Activated CD4-positive, alpha-beta T cell treated with anti-CD3 and anti-CD28 coated beads, Interleukin-2, amount 10 ng/mL, durations not matched to agents 7 days and 5 days (primary cell): ENCODE data around the gene ASPRV1. TPM values are rescaled to one million over a fixed set of nuclear protein-coding genes. Genes with fewer than 3 reads are reported as not detected.

Experiments used
- CTCF ChIA-PET: fragments of 350-600 bp; sonication (Branson Sonifier 250); formaldehyde crosslinking; loops from one replicate; lab custom pipeline; 2021; ENCODE audit warnings: antibody characterized with exemption; lab: Charles Lee
- POLR2A ChIA-PET: fragments of 350-600 bp; sonication (Branson Sonifier 250); formaldehyde crosslinking; loops from one replicate; lab custom pipeline; 2021; ENCODE audit warnings: antibody characterized with exemption; lab: Charles Lee
- DNase-seq: peaks from one replicate; pipeline ENCODE4 v3.0.0-alpha.2; 2020
- H3K27ac Mint-ChIP-seq: one replicate; pipeline ENCODE4 v1.8.0; 2021; ENCODE audit warnings: mild to moderate bottlenecking, moderate library complexity, mixed read lengths
- H3K27me3 Mint-ChIP-seq: one replicate; pipeline ENCODE4 v1.8.0; 2021; ENCODE audit warnings: mixed read lengths
- H3K36me3 Mint-ChIP-seq: one replicate; pipeline ENCODE4 v1.8.0; 2021; ENCODE audit warnings: low read depth, mixed read lengths
- H3K4me1 Mint-ChIP-seq: one replicate; pipeline ENCODE4 v1.8.0; 2021; ENCODE audit warnings: mixed read lengths
- H3K4me3 Mint-ChIP-seq: one replicate; pipeline ENCODE4 v1.8.0; 2021; ENCODE audit warnings: mild to moderate bottlenecking, moderate library complexity, mixed read lengths
- H3K9me3 Mint-ChIP-seq: one replicate; pipeline ENCODE4 v1.8.0; 2021; ENCODE audit warnings: mixed read lengths
- total RNA-seq, 2 experiments: library from RNA; stranded (reverse); gene quantifications; one replicate each; pipeline ENCODE4 v1.2.3, GENCODE V29; 2021

ASPRV1 gene
- total RNA-seq, 2 experiments from 2014 or later, result 0.69 to 0.99 TPM

- H3K4me1 Mint-ChIP-seq, result peaks cover 8% of the 10 kb centered on the region
- no peak for DNase-seq
- peaks cover 2% of the 10 kb centered on the region for H3K27me3 Mint-ChIP-seq
- H3K36me3 Mint-ChIP-seq, result no peaks in the 10 kb centered on the region
- no peaks in the 10 kb centered on the region for H3K9me3 Mint-ChIP-seq
- H3K27ac Mint-ChIP-seq, result no peak overlapping the region
- POLR2A ChIA-PET, result no interaction called here
- CTCF ChIA-PET, result interaction anchor here (1.2 kb wide), 1 partner anchor 11 kb away, joined by 3 read pairs; no protein-coding TSS in a partner anchor
- no peak overlapping the region for H3K4me3 Mint-ChIP-seq
These were observed 7.2 kb upstream of the ASPRV1 start for GRCh38 chr2:69968609-69969008.

GRCh38 chr2:69966496-69966895 is 5.1 kb upstream of the ASPRV1 start:
- H3K9me3 Mint-ChIP-seq, result no peaks in the 10 kb centered on the region
- H3K4me3 Mint-ChIP-seq, result no peak overlapping the region
- CTCF ChIA-PET, result no interaction called here
- POLR2A ChIA-PET, result no interaction called here
- H3K36me3 Mint-ChIP-seq, result no peaks in the 10 kb centered on the region
- H3K27ac Mint-ChIP-seq, result no peak overlapping the region
- no peaks in the 10 kb centered on the region for H3K27me3 Mint-ChIP-seq
- DNase-seq, result no peak
- peaks cover 4% of the 10 kb centered on the region for H3K4me1 Mint-ChIP-seq

- POLR2A ChIA-PET, result no interaction called here
These were observed 4.5 kb upstream of the ASPRV1 start for GRCh38 chr2:69965756-69966445.

GRCh38 chr2:69964353-69964841 is 3.0 kb upstream of the ASPRV1 start:
- H3K4me3 Mint-ChIP-seq, result no peak overlapping the region
- DNase-seq, result no peak
- H3K4me1 Mint-ChIP-seq, result peaks cover 4% of the 10 kb centered on the region
- no peak overlapping the region for H3K27ac Mint-ChIP-seq
- no peaks in the 10 kb centered on the region for H3K36me3 Mint-ChIP-seq
- peaks cover 3% of the 10 kb centered on the region for H3K27me3 Mint-ChIP-seq
- CTCF ChIA-PET, result interaction anchor here (0.6 to 1.0 kb wide), 3 partner anchors 11 to 36 kb away, joined by 3 to 4 read pairs (median 3); no protein-coding TSS in a partner anchor
- H3K9me3 Mint-ChIP-seq, result no peaks in the 10 kb centered on the region
- POLR2A ChIA-PET, result interaction anchor here (0.7 kb wide), 1 partner anchor 273 kb away, joined by 4 read pairs; no protein-coding TSS in a partner anchor

More at GRCh38 chr2:69965756-69966445, 4.5 kb upstream of the ASPRV1 start:
- no peak overlapping the region for H3K27ac Mint-ChIP-seq
- H3K27me3 Mint-ChIP-seq, result no peaks in the 10 kb centered on the region
- H3K9me3 Mint-ChIP-seq, result no peaks in the 10 kb centered on the region
- H3K4me3 Mint-ChIP-seq, result no peak overlapping the region
- H3K4me1 Mint-ChIP-seq, result peaks cover 4% of the 10 kb centered on the region
- H3K36me3 Mint-ChIP-seq, result no peaks in the 10 kb centered on the region
- CTCF ChIA-PET, result no interaction called here
- DNase-seq, result no peak

- H3K9me3 Mint-ChIP-seq, result no peaks in the 10 kb centered on the region
- peaks cover 4% of the 10 kb centered on the region for H3K27me3 Mint-ChIP-seq
- H3K4me3 Mint-ChIP-seq, result no peak overlapping the region
- H3K4me1 Mint-ChIP-seq, result peaks cover 4% of the 10 kb centered on the region
- no peaks in the 10 kb centered on the region for H3K36me3 Mint-ChIP-seq
- CTCF ChIA-PET, result interaction anchor here (1.0 to 1.3 kb wide), 2 partner anchors 15 to 17 kb away, joined by 3 read pairs; no protein-coding TSS in a partner anchor
- no peak for DNase-seq
- H3K27ac Mint-ChIP-seq, result no peak overlapping the region
- POLR2A ChIA-PET, result no interaction called here
These were observed 1.7 kb upstream of the ASPRV1 start for GRCh38 chr2:69962986-69963730.

- no peak for DNase-seq
- no peaks in the 10 kb centered on the region for H3K9me3 Mint-ChIP-seq
- H3K27ac Mint-ChIP-seq, result no peak overlapping the region
- no peaks in the 10 kb centered on the region for H3K36me3 Mint-ChIP-seq
- no peak overlapping the region for H3K4me3 Mint-ChIP-seq
- CTCF ChIA-PET, result interaction anchor here (0.5 to 1.2 kb wide), 2 partner anchors 61 to 379 kb away, joined by 3 read pairs; no protein-coding TSS in a partner anchor
- H3K4me1 Mint-ChIP-seq, result peaks cover 11% of the 10 kb centered on the region
- H3K27me3 Mint-ChIP-seq, result peaks cover 25% of the 10 kb centered on the region
- POLR2A ChIA-PET, result no interaction called here
These were observed 610 bp downstream of the ASPRV1 start for GRCh38 chr2:69960821-69961220.

- CTCF ChIA-PET, result interaction anchor here (1.0 to 1.4 kb wide), 2 partner anchors 11 to 14 kb away, joined by 3 read pairs; no protein-coding TSS in a partner anchor
- no peaks in the 10 kb centered on the region for H3K36me3 Mint-ChIP-seq
- POLR2A ChIA-PET, result no interaction called here
These were observed 2.0 kb downstream of the ASPRV1 start for GRCh38 chr2:69959425-69959824.

GRCh38 chr2:69958480-69958879 is 3.0 kb downstream of the ASPRV1 start:
- ChIA-PET POLR2A (no interaction called here), CTCF (interaction anchor here (0.6 to 1.0 kb wide), 3 partner anchors 10 to 33 kb away, joined by 3 read pairs; no protein-coding TSS in a partner anchor)
- no peak overlapping the region for H3K4me3 Mint-ChIP-seq
- no peak for DNase-seq
- H3K36me3 Mint-ChIP-seq, result no peaks in the 10 kb centered on the region
- no peaks in the 10 kb centered on the region for H3K9me3 Mint-ChIP-seq
- peaks cover 25% of the 10 kb centered on the region for H3K27me3 Mint-ChIP-seq
- no peak overlapping the region for H3K27ac Mint-ChIP-seq
- peaks cover 7% of the 10 kb centered on the region for H3K4me1 Mint-ChIP-seq

More at GRCh38 chr2:69959425-69959824, 2.0 kb downstream of the ASPRV1 start:
- H3K4me3 Mint-ChIP-seq, result no peak overlapping the region
- DNase-seq, result no peak
- H3K9me3 Mint-ChIP-seq, result no peaks in the 10 kb centered on the region
- H3K27me3 Mint-ChIP-seq, result peaks cover 25% of the 10 kb centered on the region
- peaks cover 7% of the 10 kb centered on the region for H3K4me1 Mint-ChIP-seq
- H3K27ac Mint-ChIP-seq, result no peak overlapping the region

GRCh38 chr2:69957965-69958364 is 3.5 kb downstream of the ASPRV1 start:
- H3K4me1 Mint-ChIP-seq, result peaks cover 7% of the 10 kb centered on the region
- CTCF ChIA-PET, result interaction anchor here (0.6 to 0.8 kb wide), 2 partner anchors 10 to 34 kb away, joined by 3 read pairs; no protein-coding TSS in a partner anchor
- H3K27ac Mint-ChIP-seq, result no peak overlapping the region
- no peak for DNase-seq
- H3K36me3 Mint-ChIP-seq, result no peaks in the 10 kb centered on the region
- POLR2A ChIA-PET, result no interaction called here
- H3K4me3 Mint-ChIP-seq, result no peak overlapping the region
- peaks cover 25% of the 10 kb centered on the region for H3K27me3 Mint-ChIP-seq
- H3K9me3 Mint-ChIP-seq, result no peaks in the 10 kb centered on the region

GRCh38 chr2:69956475-69956979 is 4.9 kb downstream of the ASPRV1 start:
- Mint-ChIP-seq H3K27me3 (peaks cover 25% of the 10 kb centered on the region), H3K27ac (no peak overlapping the region), H3K9me3 (no peaks in the 10 kb centered on the region), H3K4me3 (no peak overlapping the region), H3K36me3 (no peaks in the 10 kb centered on the region), H3K4me1 (peaks cover 7% of the 10 kb centered on the region)
- no peak for DNase-seq
- CTCF ChIA-PET, result interaction anchor here (0.6 to 1.3 kb wide), 3 partner anchors 22 to 262 kb away, joined by 3 to 4 read pairs (median 3); no protein-coding TSS in a partner anchor
- POLR2A ChIA-PET, result no interaction called here

GRCh38 chr2:69955029-69955428 is 6.4 kb downstream of the ASPRV1 start:
- Mint-ChIP-seq H3K36me3 (no peaks in the 10 kb centered on the region), H3K4me3 (no peak overlapping the region), H3K27ac (no peak overlapping the region), H3K9me3 (no peaks in the 10 kb centered on the region), H3K27me3 (peaks cover 27% of the 10 kb centered on the region), H3K4me1 (peaks cover 7% of the 10 kb centered on the region)
- DNase-seq, result no peak
- ChIA-PET POLR2A (no interaction called here), CTCF (interaction anchor here (1.8 to 2.9 kb wide), 2 partner anchors 10 to 83 kb away, joined by 3 to 9 read pairs; no protein-coding TSS in a partner anchor)

GRCh38 chr2:69954084-69954483 is 7.3 kb downstream of the ASPRV1 start:
- Mint-ChIP-seq H3K27me3 (peaks cover 24% of the 10 kb centered on the region), H3K27ac (no peak overlapping the region), H3K36me3 (no peaks in the 10 kb centered on the region), H3K9me3 (no peaks in the 10 kb centered on the region), H3K4me1 (peaks cover 8% of the 10 kb centered on the region), H3K4me3 (no peak overlapping the region)
- POLR2A ChIA-PET, result no interaction called here
- CTCF ChIA-PET, result interaction anchor here (0.7 to 2.9 kb wide), 3 partner anchors 9 to 84 kb away, joined by 3 to 9 read pairs (median 3); no protein-coding TSS in a partner anchor
- no peak for DNase-seq
